WTC11 (cell line): ENCODE measurements around the gene MED12L. TPM values are rescaled to one million over a fixed set of nuclear protein-coding genes. Genes with fewer than 3 reads are reported as not detected.

Experiments
- ATAC-seq: fragments of 200-7000 bp; cut with Tn5 transposase; 2 replicates; pipeline ENCODE4 v1.10.0; 2021; ENCODE audit warnings: mild to moderate bottlenecking, moderate library complexity
- CTCF ChIA-PET: fragments of 300-600 bp; sonication (Branson Sonifier 250); formaldehyde crosslinking; loops from one replicate; lab custom pipeline; 2021; ENCODE audit warnings: antibody characterized with exemption; lab: Charles Lee
- POLR2A ChIA-PET: fragments of 350-600 bp; sonication (Branson Sonifier 250); formaldehyde crosslinking; loops from one replicate; lab custom pipeline; 2021; ENCODE audit warnings: antibody characterized with exemption; lab: Charles Lee
- DNase-seq: peaks from one replicate; pipeline ENCODE4 v3.0.0; 2021; ENCODE audit warnings: low spot score
- H3K27ac Mint-ChIP-seq: 2 replicates; pipeline ENCODE4 v1.8.0; 2021; ENCODE audit warnings: mixed read lengths
- H3K27me3 Mint-ChIP-seq: 2 replicates; pipeline ENCODE4 v1.8.0; 2021; ENCODE audit warnings: low read depth, mild to moderate bottlenecking, moderate library complexity, mixed read lengths
- H3K36me3 Mint-ChIP-seq: 2 replicates; pipeline ENCODE4 v1.8.0; 2021; ENCODE audit warnings: mixed read lengths
- H3K4me1 Mint-ChIP-seq: 2 replicates; pipeline ENCODE4 v1.8.0; 2022; ENCODE audit warnings: mixed read lengths
- H3K4me3 Mint-ChIP-seq: 2 replicates; pipeline ENCODE4 v1.8.0; 2021; ENCODE audit warnings: mild to moderate bottlenecking, moderate library complexity, mixed read lengths
- H3K9me3 Mint-ChIP-seq: 2 replicates; pipeline ENCODE4 v1.8.0; 2021; ENCODE audit warnings: mixed read lengths
- ATF6 ChIP-seq: sonication (generic); formaldehyde crosslinking; IDR thresholded peaks from 2 replicates; pipeline ENCODE4 v1.8.1; 2023; ENCODE audit warnings: mild to moderate bottlenecking, missing genetic modification reagents
- CDX4 ChIP-seq: fragments of 250-450 bp; sonication (Bioruptor Pico); IDR thresholded peaks from 2 replicates; pipeline ENCODE4 v1.9.0; 2021; ENCODE audit warnings: moderate library complexity, mild to moderate bottlenecking, inconsistent platforms, borderline replicate concordance
- CREM ChIP-seq: sonication (generic); formaldehyde crosslinking; IDR thresholded peaks from 2 replicates; pipeline ENCODE4 v1.8.1; 2022; ENCODE audit warnings: mild to moderate bottlenecking, missing genetic modification reagents, moderate library complexity
- E2F4 ChIP-seq: sonication (generic); formaldehyde crosslinking; IDR thresholded peaks from 2 replicates; pipeline ENCODE4 v1.8.1; 2022; ENCODE audit warnings: low read depth, mild to moderate bottlenecking, moderate library complexity, missing genetic modification reagents, borderline replicate concordance
- ESRRA ChIP-seq: sonication (generic); formaldehyde crosslinking; IDR thresholded peaks from 2 replicates; pipeline ENCODE4 v1.8.1; 2022; ENCODE audit warnings: mild to moderate bottlenecking, missing genetic modification reagents, borderline replicate concordance
- GRHL2 ChIP-seq: fragments of 250-450 bp; sonication (Bioruptor Pico); IDR thresholded peaks from 2 replicates; pipeline ENCODE4 v1.8.0; 2022; ENCODE audit warnings: mild to moderate bottlenecking, moderate library complexity; ENCODE audit not compliant: insufficient replicate concordance, severe bottlenecking
- IRF1 ChIP-seq: sonication (generic); formaldehyde crosslinking; IDR thresholded peaks from 2 replicates; pipeline ENCODE4 v1.8.0; 2023; ENCODE audit warnings: missing genetic modification reagents
- NR3C1 ChIP-seq: sonication (generic); formaldehyde crosslinking; conservative IDR thresholded peaks from 2 replicates; pipeline ENCODE4 v1.8.1; 2023; ENCODE audit warnings: low read depth, mild to moderate bottlenecking, missing genetic modification reagents
- SMAD3 ChIP-seq: sonication (generic); formaldehyde crosslinking; IDR thresholded peaks from 2 replicates; pipeline ENCODE4 v1.8.0; 2022; ENCODE audit warnings: missing genetic modification reagents, mild to moderate bottlenecking, borderline replicate concordance
- USF1 ChIP-seq: sonication (generic); formaldehyde crosslinking; IDR thresholded peaks from 2 replicates; pipeline ENCODE4 v1.8.0; 2022; ENCODE audit warnings: mild to moderate bottlenecking, missing genetic modification reagents
- ZNF281 ChIP-seq: sonication (generic); formaldehyde crosslinking; IDR thresholded peaks from 2 replicates; pipeline ENCODE4 v1.8.0; 2023; ENCODE audit warnings: mild to moderate bottlenecking, missing genetic modification reagents
- ZNF512 ChIP-seq: sonication (generic); formaldehyde crosslinking; IDR thresholded peaks from 2 replicates; pipeline ENCODE4 v1.8.1; 2022; ENCODE audit warnings: missing genetic modification reagents, borderline replicate concordance
- ZNF532 ChIP-seq: fragments of 250-450 bp; sonication (Bioruptor Pico); IDR thresholded peaks from 2 replicates; pipeline ENCODE4 v1.9.0; 2021; ENCODE audit warnings: mild to moderate bottlenecking, borderline replicate concordance
- total RNA-seq: library from RNA; stranded (reverse); gene quantifications from 3 replicates; pipeline ENCODE4 v1.2.3, GENCODE V29; 2021

The MED12L gene
- total RNA-seq, 1 experiment from 2014 or later = 27.4 TPM

GRCh38 chr3:151276687-151277042 is 191.2 kb downstream of the MED12L start (continued):
- TF ChIP-seq GRHL2 (CRISPR knock-in tag) = no peak

GRCh38 chr3:151278230-151278629 is 192.8 kb downstream of the MED12L start, which contains the start of gene P2RY14:
Gene P2RY14, minus strand, starts transcription at chr3:151278542. Its CDS starts 64,226 bp downstream, at chr3:151214316.
- CTCF ChIA-PET = interaction anchor here (1.0 to 1.5 kb wide), 2 partner anchors 48 to 51 kb away, joined by 3 read pairs; no protein-coding TSS in a partner anchor

More at GRCh38 chr3:151278230-151278629, 192.8 kb downstream of the MED12L start, which contains the start of gene P2RY14:
- TF ChIP-seq ZNF281 (CRISPR knock-in tag) (no peak), IRF1 (no peak), CDX4 (CRISPR knock-in tag) (no peak), ATF6 (no peak), CREM (no peak), ESRRA (CRISPR knock-in tag) (no peak), USF1 (CRISPR knock-in tag) (no peak), E2F4 (no peak), ZNF532 (CRISPR knock-in tag) (no peak), SMAD3 (CRISPR knock-in tag) (no peak), NR3C1 (CRISPR knock-in tag) (no peak), ZNF512 (CRISPR knock-in tag) (no peak)
- TF ChIP-seq, all 79 proteins: peak for 0
- Mint-ChIP-seq H3K36me3 (no peaks in the 10 kb centered on the region), H3K27ac (no peak within 1 kb of the TSS), H3K27me3 (peaks cover 2% of the 10 kb centered on the region; the same call in 1 of the 2 replicates), H3K4me3 (no peak within 1 kb of the TSS), H3K4me1 (peaks cover 16% of the 10 kb centered on the region), H3K9me3 (no peaks in the 10 kb centered on the region)
- POLR2A ChIA-PET = no interaction called here
- no peak for ATAC-seq
- no peak for DNase-seq
